Breast epithelium (tissue), 4 donors: ENCODE measurements around the gene ADD1. TPM values are rescaled to one million over a fixed set of nuclear protein-coding genes. Genes with fewer than 3 reads are reported as not detected.
"Not testable (repeated sequence)": the region's sequence is repeated elsewhere in the genome, so short reads cannot be mapped to it uniquely, and the experiment has no call there.

Experiments used
- DNase-seq, 2 donors: peaks; one replicate each; pipeline ENCODE4 v3.0.0-alpha.2; 2019; ENCODE audit warnings: low spot score in 2 of 2
- H3K27ac ChIP-seq, 2 donors: fragments of 200-600 bp; sonication (generic) in 1 of 2; one replicate each; pipeline ENCODE4 v1.5.1; 2016 to 2019; ENCODE audit warnings: mild to moderate bottlenecking in 1 of 2
- H3K27me3 ChIP-seq, 2 donors: fragments of 200-600 bp; sonication (generic) in 1 of 2; one replicate each; pipeline versions ENCODE4 v1.5.1 to v1.6.0; 2017 to 2019; ENCODE audit warnings: control low read depth in 1 of 2, mild to moderate bottlenecking in 1 of 2
- H3K36me3 ChIP-seq: fragments of 200-600 bp; one replicate; pipeline ENCODE4 v1.5.1; 2019
- H3K4me1 ChIP-seq, 2 donors: fragments of 200-600 bp; sonication (generic); one replicate each; pipeline ENCODE4 v1.5.1; 2016 to 2019; ENCODE audit warnings: control low read depth in 1 of 2
- H3K4me3 ChIP-seq, 3 donors: fragments of 200-600 bp; sonication (generic); 1 replicate in 2 of 3; 2 replicates in 1 of 3; pipeline ENCODE4 v1.5.1; 2016 to 2019; ENCODE audit warnings: mild to moderate bottlenecking in 3 of 3, moderate library complexity in 2 of 3
- H3K9me3 ChIP-seq, 2 donors: fragments of 200-600 bp; sonication (generic) in 1 of 2; one replicate each; pipeline ENCODE4 v1.5.1; 2016 to 2019; ENCODE audit warnings: control low read depth in 1 of 2
- POLR2A ChIP-seq: fragments of 450-650 bp; IDR thresholded peaks from one replicate; pipeline ENCODE4 v1.6.1; 2016; ENCODE audit warnings: antibody characterized with exemption, mild to moderate bottlenecking, moderate library complexity
- POLR2AphosphoS5 ChIP-seq, 3 donors: sonication (generic); formaldehyde crosslinking; IDR thresholded peaks; one replicate each; pipeline ENCODE4 v1.6.1; 2017; ENCODE audit warnings: antibody characterized with exemption in 3 of 3
- intact Hi-C: fragments of 100-400 bp; cut with DNase I; formaldehyde crosslinking; loops from one replicate; pipeline ENCODE4 v1.15.1; 2023; ENCODE audit warnings: low total_unique reads
- total RNA-seq, 3 donors: library from RNA; depleted of rRNA; stranded (reverse); fragments of >200 nt; gene quantifications; one replicate each; pipeline ENCODE4 v1.1.0, GENCODE V29; 2016
- TF ChIP-seq, protein P1 (sequence below), 3 donors: fragments of 450-650 bp; IDR thresholded peaks; one replicate each; pipeline ENCODE4 v1.5.1; 2016 to 2017; ENCODE audit warnings: antibody characterized with exemption in 3 of 3, mild to moderate bottlenecking in 3 of 3, moderate library complexity in 3 of 3

ADD1 gene
- total RNA-seq, 3 donors from 2014 or later = 161 to 193 (median 181) TPM

DNA sequence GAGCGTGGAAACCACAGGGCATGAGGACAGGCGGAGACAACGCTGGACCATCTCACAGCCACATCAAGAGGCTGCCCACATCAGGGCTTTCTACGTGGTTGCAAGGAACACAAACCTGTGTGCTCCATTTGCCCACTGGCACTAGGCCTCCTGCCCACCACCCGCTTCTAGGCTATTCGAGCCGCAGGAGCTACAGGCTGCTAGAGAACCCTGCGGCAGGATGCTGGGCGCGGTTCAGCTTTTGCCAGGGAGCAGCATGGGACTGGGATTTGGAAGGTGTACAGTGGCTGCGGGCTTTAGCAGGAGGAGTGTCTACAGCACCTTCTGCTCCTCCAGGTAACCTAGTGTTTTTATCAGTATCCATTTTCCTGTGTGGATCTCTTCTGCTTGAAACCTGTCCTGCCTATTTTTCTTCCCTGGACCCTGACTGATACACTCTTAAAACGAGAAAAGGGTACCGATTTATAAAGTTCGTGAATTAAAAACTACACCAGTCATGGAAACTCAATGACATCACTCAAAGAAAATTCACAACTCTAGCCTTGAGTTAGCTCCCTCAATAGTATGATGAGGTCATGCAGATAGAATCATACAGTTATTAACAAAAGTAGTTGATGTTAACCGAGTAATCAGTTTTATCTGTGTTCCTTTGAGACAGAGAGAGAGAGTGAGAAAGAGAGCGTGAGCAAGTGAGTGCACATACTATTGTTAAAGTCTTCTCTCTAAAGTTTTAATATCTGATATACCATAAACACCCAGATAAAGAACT is 106.8 kb downstream of the ADD1 start:
- Histone ChIP-seq H3K4me1 (no peaks in the 10 kb centered on the region), H3K9me3 (no peaks in the 10 kb centered on the region), H3K4me3 (no peak overlapping the region), H3K27me3 (no peaks in the 10 kb centered on the region), H3K36me3 (peaks cover 7% of the 10 kb centered on the region), H3K27ac (no peak overlapping the region)
- TF ChIP-seq POLR2AphosphoS5 (IDR thresholded peaks at IDR 0.05) = no peak
- TF ChIP-seq POLR2A = no peak
- TF ChIP-seq, protein P1, sequence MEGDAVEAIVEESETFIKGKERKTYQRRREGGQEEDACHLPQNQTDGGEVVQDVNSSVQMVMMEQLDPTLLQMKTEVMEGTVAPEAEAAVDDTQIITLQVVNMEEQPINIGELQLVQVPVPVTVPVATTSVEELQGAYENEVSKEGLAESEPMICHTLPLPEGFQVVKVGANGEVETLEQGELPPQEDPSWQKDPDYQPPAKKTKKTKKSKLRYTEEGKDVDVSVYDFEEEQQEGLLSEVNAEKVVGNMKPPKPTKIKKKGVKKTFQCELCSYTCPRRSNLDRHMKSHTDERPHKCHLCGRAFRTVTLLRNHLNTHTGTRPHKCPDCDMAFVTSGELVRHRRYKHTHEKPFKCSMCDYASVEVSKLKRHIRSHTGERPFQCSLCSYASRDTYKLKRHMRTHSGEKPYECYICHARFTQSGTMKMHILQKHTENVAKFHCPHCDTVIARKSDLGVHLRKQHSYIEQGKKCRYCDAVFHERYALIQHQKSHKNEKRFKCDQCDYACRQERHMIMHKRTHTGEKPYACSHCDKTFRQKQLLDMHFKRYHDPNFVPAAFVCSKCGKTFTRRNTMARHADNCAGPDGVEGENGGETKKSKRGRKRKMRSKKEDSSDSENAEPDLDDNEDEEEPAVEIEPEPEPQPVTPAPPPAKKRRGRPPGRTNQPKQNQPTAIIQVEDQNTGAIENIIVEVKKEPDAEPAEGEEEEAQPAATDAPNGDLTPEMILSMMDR (IDR thresholded peaks at IDR 0.05) = no peak
- intact Hi-C loops = no loop called here
- DNase-seq = no peak

GRCh38 chr4:2953496-2953895 is 109.9 kb downstream of the ADD1 start:
- peaks cover 7% of the 10 kb centered on the region for H3K36me3 ChIP-seq
- TF ChIP-seq POLR2A = no peak
- TF ChIP-seq, protein P1 (IDR thresholded peaks at IDR 0.05) = no peak
- no peak for TF ChIP-seq POLR2AphosphoS5 (IDR thresholded peaks at IDR 0.05)
- H3K27me3 ChIP-seq = no peaks in the 10 kb centered on the region
- no peak for DNase-seq
- no peak overlapping the region for H3K4me3 ChIP-seq
- H3K9me3 ChIP-seq = no peaks in the 10 kb centered on the region
- intact Hi-C loops = no loop called here
- H3K27ac ChIP-seq = no peak overlapping the region
- H3K4me1 ChIP-seq = no peaks in the 10 kb centered on the region

DNA sequence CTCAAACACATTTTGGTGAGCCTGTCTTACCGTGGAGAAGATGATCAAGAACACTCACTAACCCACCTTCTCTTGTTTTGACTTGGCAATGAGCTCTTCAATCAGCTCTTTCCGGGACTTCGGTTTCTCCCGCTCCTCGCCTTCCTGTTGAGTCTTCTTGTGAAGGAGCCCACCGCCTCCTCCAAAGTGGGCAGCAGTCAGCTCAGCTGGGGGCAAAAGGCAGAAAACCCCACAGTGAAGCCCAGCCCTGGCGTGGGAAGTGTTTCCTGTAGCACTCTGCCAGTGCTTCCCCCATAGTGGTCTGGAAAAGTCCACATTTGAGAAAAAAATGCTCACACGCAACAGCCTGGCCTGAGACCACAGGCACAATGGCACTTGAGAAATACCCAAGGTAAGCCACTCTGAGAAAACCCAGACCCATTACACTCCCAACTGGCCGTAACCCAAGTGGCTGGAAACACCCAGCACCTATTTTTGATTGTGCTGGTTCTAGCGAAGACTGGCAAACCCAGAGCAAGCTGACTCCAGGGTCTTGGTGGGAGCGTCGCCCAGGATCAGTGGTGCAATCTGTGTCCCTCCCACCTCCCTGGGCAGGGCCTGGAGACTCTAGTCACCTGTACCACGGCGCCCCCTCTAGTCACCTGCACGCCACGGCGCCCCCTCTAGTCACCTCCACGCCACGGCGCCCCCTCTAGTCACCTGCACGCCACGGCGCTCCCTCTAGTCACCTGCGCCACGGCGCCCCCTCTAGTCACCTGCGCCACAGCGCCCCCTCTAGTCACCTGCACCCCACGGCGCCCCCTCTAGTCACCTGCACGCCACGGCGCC is 110.9 kb downstream of the ADD1 start:
- H3K4me1 ChIP-seq = no peaks in the 10 kb centered on the region
- no peaks in the 10 kb centered on the region for H3K9me3 ChIP-seq
- no peak for DNase-seq
- H3K36me3 ChIP-seq = peaks cover 7% of the 10 kb centered on the region
- no peak for TF ChIP-seq POLR2A
- no peak for TF ChIP-seq POLR2AphosphoS5 (IDR thresholded peaks at IDR 0.05)
- TF ChIP-seq, protein P1 (IDR thresholded peaks at IDR 0.05) = no peak
- no peak overlapping the region for H3K4me3 ChIP-seq
- intact Hi-C loops = no loop called here
- H3K27me3 ChIP-seq = no peaks in the 10 kb centered on the region
- no peak overlapping the region for H3K27ac ChIP-seq

GRCh38 chr4:2955186-2956044 is 111.8 kb downstream of the ADD1 start:
- H3K36me3 ChIP-seq, DNase-seq, H3K27ac ChIP-seq, H3K9me3 ChIP-seq, H3K4me3 ChIP-seq, H3K27me3 ChIP-seq, H3K4me1 ChIP-seq: not testable (repeated sequence)
- intact Hi-C loops = loop anchor here (2.0 kb wide), 1 partner anchor 49 kb away; no protein-coding TSS in a partner anchor

DNA sequence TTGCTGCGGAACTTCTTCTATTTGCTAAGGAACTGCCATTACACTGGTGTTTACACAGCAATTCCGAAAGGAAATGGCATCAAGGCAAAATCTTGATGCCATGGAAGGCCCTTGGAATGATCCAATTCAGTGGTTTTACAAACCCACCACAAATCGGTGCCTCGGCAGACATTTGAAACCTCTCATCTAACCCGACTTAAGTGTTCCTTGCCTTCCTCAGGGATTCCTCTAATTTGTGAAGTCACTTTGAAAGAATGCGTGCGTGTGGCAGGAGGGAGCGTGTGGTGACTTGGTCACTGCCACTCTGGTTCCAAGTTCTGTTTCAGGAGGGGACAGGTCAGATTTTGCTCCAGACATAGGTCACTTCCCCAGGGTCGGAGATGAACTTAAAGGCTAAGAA is 114.8 kb downstream of the ADD1 start:
- no peaks in the 10 kb centered on the region for H3K36me3 ChIP-seq
- DNase-seq = no peak
- H3K27ac ChIP-seq = no peak overlapping the region
- H3K4me1 ChIP-seq = peaks cover 6 to 9% of the 10 kb centered on the region in 2 donors
- H3K4me3 ChIP-seq = no peak overlapping the region
- intact Hi-C loops = no loop called here
- no peak for TF ChIP-seq POLR2AphosphoS5 (IDR thresholded peaks at IDR 0.05)
- TF ChIP-seq, protein P1 (IDR thresholded peaks at IDR 0.05) = no peak
- no peak for TF ChIP-seq POLR2A
- H3K9me3 ChIP-seq = no peaks in the 10 kb centered on the region
- no peaks in the 10 kb centered on the region for H3K27me3 ChIP-seq

DNA sequence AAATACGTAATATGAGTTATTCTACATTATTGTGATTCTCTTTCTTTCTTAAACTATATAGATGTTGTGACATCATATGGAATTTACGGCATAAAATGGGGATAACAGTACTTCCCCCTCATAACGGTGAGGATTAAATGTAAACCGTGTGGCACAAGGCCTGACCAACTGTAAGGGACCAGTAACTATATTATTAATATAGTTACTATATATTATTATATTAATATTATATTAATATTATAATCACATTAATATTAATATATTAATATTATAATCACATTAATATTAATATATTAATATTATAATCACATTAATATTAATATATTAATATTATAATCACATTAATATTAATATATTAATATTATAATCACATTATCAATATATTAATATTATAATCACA is 116.8 kb downstream of the ADD1 start:
- H3K4me1 ChIP-seq, H3K27me3 ChIP-seq, H3K27ac ChIP-seq, DNase-seq, H3K36me3 ChIP-seq, intact Hi-C loops, H3K9me3 ChIP-seq, H3K4me3 ChIP-seq: not testable (repeated sequence)
